Smooth muscle cell (in vitro differentiated cells): Measurements from ENCODE around the gene LACRT. TPM values are rescaled to one million over a fixed set of nuclear protein-coding genes. Genes with fewer than 3 reads are reported as not detected.

ENCODE experiments used
- DNase-seq: peaks from one replicate; lab custom pipeline; 2025; ENCODE audit not compliant: unreplicated experiment; lab: John Stamatoyannopoulos, UW
- H2AFZ ChIP-seq: fragments of 200-600 bp; sonication (generic); 2 replicates; pipeline ENCODE4 v1.6.0; 2016; ENCODE audit warnings: antibody characterized with exemption, low read depth, mild to moderate bottlenecking
- H3F3A ChIP-seq: fragments of 200-600 bp; sonication (generic); 2 replicates; pipeline ENCODE4 v1.6.0; 2017; ENCODE audit warnings: antibody characterized with exemption, low read depth
- H3K27ac ChIP-seq: fragments of 200-600 bp; sonication (generic); 2 replicates; pipeline ENCODE4 v1.5.1; 2016; ENCODE audit warnings: low read depth, mild to moderate bottlenecking
- H3K27me3 ChIP-seq: fragments of 200-600 bp; sonication (generic); 2 replicates; pipeline ENCODE4 v1.6.1; 2016; ENCODE audit warnings: low read depth, mild to moderate bottlenecking
- H3K36me3 ChIP-seq: fragments of 200-600 bp; sonication (generic); 2 replicates; pipeline ENCODE4 v1.5.1; 2016; ENCODE audit warnings: low read depth
- H3K4me1 ChIP-seq: fragments of 200-600 bp; sonication (generic); 2 replicates; pipeline ENCODE4 v1.5.1; 2016; ENCODE audit warnings: low read depth
- H3K4me2 ChIP-seq: fragments of 200-600 bp; sonication (generic); 2 replicates; pipeline ENCODE4 v1.6.0; 2016; ENCODE audit warnings: mild to moderate bottlenecking
- H3K4me3 ChIP-seq: fragments of 200-600 bp; sonication (generic); 2 replicates; pipeline ENCODE4 v1.5.1; 2016; ENCODE audit warnings: mild to moderate bottlenecking
- H3K79me2 ChIP-seq: fragments of 200-600 bp; sonication (generic); 2 replicates; pipeline ENCODE4 v1.6.0; 2016; ENCODE audit warnings: low read depth, mild to moderate bottlenecking
- H3K9ac ChIP-seq: fragments of 200-600 bp; sonication (generic); 2 replicates; pipeline ENCODE4 v1.6.0; 2016; ENCODE audit warnings: low read depth
- H3K9me3 ChIP-seq: fragments of 200-600 bp; sonication (generic); replicated peaks from 2 replicates; pipeline ENCODE4 v1.5.1; 2016; ENCODE audit warnings: low read depth
- H4K20me1 ChIP-seq: fragments of 200-600 bp; sonication (generic); 2 replicates; pipeline ENCODE4 v1.6.0; 2016; ENCODE audit warnings: low read depth
- WGBS: methylation state at CpG from one replicate; pipeline ENCODE4 v1.1.7; 2016; ENCODE audit warnings: low lambda C conversion rate; 5-methylcytosine and 5-hydroxymethylcytosine counted together
- polyA plus RNA-seq: library from polyadenylated mRNA; unstranded; fragments of >200 nt; fragmentation: Nextera tagmentation; extraction: Ambion mirVana; gene quantifications from 2 replicates; pipeline ENCODE4 v1.2.1, GENCODE V29; 2016
- total RNA-seq: library from RNA; depleted of rRNA; stranded (reverse); fragments of >200 nt; gene quantifications from 2 replicates; pipeline ENCODE4 v1.2.3, GENCODE V29; 2014
- TF ChIP-seq, protein P1 (sequence below): fragments of 200-600 bp; sonication (generic); IDR thresholded peaks from 2 replicates; pipeline ENCODE4 v1.5.1; 2017; ENCODE audit warnings: borderline replicate concordance, mild to moderate bottlenecking, antibody characterized with exemption; ENCODE audit not compliant: insufficient read depth, poor library complexity, severe bottlenecking

LACRT gene
- total and polyA plus RNA-seq, 2 experiments from 2014 or later, result not detected

DNA sequence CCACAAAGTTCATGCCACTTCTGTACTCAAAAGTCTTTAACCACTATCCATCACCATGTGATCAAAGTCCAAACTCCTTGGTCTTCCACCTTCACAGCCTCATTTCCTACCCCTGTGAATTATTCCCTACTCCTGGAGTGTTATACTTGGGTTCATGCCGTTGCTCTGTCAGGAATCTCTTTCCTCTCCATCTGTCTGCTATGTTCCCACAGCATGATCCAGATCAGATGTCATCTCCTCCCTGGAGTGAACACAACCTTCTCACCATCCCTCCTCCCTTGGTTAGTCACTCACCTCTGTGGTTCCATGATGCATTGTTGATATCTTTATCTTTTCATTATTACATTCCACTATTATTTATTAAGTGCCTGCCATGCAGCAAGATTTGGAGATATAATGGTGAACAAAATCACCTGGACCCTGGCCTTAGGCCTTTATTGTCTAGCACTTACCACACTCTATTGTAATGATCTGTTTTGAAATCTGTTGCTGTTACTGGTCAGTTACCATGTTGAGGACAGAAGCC is 22.4 kb downstream of the LACRT start:
- H3K4me1 ChIP-seq, result no peaks in the 10 kb centered on the region
- TF ChIP-seq, protein P1, sequence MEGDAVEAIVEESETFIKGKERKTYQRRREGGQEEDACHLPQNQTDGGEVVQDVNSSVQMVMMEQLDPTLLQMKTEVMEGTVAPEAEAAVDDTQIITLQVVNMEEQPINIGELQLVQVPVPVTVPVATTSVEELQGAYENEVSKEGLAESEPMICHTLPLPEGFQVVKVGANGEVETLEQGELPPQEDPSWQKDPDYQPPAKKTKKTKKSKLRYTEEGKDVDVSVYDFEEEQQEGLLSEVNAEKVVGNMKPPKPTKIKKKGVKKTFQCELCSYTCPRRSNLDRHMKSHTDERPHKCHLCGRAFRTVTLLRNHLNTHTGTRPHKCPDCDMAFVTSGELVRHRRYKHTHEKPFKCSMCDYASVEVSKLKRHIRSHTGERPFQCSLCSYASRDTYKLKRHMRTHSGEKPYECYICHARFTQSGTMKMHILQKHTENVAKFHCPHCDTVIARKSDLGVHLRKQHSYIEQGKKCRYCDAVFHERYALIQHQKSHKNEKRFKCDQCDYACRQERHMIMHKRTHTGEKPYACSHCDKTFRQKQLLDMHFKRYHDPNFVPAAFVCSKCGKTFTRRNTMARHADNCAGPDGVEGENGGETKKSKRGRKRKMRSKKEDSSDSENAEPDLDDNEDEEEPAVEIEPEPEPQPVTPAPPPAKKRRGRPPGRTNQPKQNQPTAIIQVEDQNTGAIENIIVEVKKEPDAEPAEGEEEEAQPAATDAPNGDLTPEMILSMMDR, result no peak

DNA sequence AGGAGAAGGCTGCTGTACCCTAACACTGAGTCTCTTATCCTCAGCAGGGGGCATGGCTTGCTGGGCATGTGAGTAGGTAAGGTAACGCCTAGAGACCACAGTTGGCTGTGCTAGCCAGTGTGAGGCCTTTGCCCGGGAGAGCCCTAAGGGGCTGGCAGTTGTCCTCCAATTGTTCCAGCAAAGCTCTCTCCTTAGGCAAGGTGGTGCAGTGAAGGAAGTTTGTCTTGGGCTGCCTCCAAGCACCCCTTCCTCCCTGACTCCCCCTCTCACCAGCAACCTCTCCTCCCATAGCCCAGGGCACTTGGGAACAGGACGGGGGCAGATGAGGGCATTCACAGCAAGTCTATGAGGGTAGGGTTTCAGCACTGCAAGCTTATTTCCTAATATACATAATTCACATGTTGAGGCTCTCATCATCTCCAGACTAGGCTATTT is 23.0 kb downstream of the LACRT start:
- no peak overlapping the region for H3K4me2 ChIP-seq
- no peaks in the 10 kb centered on the region for H3K9me3 ChIP-seq
- no peaks in the 10 kb centered on the region for H3K79me2 ChIP-seq
- no peak overlapping the region for H3K4me3 ChIP-seq
- H3K27ac ChIP-seq, result no peak overlapping the region
- no peak for DNase-seq
- no peak overlapping the region for H2AFZ ChIP-seq
- 85% methylated on average over 3 of the region's 3 CpGs for WGBS
- H4K20me1 ChIP-seq, result no peaks in the 10 kb centered on the region
- H3K9ac ChIP-seq, result no peak overlapping the region
- no peaks in the 10 kb centered on the region for H3K36me3 ChIP-seq
- no peaks in the 10 kb centered on the region for H3F3A ChIP-seq
- H3K4me1 ChIP-seq, result no peaks in the 10 kb centered on the region
- TF ChIP-seq, protein P1, result no peak
- H3K27me3 ChIP-seq, result peaks cover 34% of the 10 kb centered on the region

More for the DNA sequence above, 22.4 kb downstream of the LACRT start:
- Histone ChIP-seq H3K9me3 (no peaks in the 10 kb centered on the region), H3K36me3 (no peaks in the 10 kb centered on the region), H3K4me2 (no peak overlapping the region), H3K79me2 (no peaks in the 10 kb centered on the region), H3K9ac (no peak overlapping the region), H3K27ac (no peak overlapping the region), H2AFZ (no peak overlapping the region), H3F3A (no peaks in the 10 kb centered on the region), H4K20me1 (no peaks in the 10 kb centered on the region), H3K27me3 (peaks cover 34% of the 10 kb centered on the region), H3K4me3 (no peak overlapping the region)
- no peak for DNase-seq
- 83% methylated on average over 1 of the region's 1 CpG for WGBS

DNA sequence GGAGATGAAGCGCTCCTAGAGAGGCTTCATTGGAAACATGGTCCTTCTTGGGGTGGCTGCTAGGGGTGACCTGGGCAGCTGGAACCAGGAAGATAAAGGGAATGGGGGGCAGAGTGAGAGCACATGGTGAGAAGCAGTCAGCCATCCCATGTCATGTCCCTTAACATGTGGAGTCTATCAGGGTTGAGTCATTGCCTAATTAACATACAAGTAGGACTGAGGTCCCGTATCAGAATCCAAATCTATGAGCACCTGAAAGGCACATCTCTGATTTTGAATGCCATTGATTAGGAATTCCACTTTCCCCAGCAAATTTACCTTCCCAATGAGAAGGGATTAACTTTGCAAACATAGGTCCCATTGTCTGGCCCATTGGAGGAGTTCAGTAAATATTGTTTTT is 25.9 kb downstream of the LACRT start:
- Histone ChIP-seq H3K27ac (no peak overlapping the region), H3K27me3 (peaks cover 6% of the 10 kb centered on the region), H3F3A (no peaks in the 10 kb centered on the region), H3K9ac (no peak overlapping the region), H3K36me3 (no peaks in the 10 kb centered on the region), H3K9me3 (no peaks in the 10 kb centered on the region), H4K20me1 (no peaks in the 10 kb centered on the region), H3K4me3 (no peak overlapping the region), H3K4me1 (no peaks in the 10 kb centered on the region), H2AFZ (no peak overlapping the region), H3K79me2 (no peaks in the 10 kb centered on the region), H3K4me2 (no peak overlapping the region)
- DNase-seq, result no peak
- 94% methylated on average over 2 of the region's 2 CpGs for WGBS
- TF ChIP-seq, protein P1, result no peak

DNA sequence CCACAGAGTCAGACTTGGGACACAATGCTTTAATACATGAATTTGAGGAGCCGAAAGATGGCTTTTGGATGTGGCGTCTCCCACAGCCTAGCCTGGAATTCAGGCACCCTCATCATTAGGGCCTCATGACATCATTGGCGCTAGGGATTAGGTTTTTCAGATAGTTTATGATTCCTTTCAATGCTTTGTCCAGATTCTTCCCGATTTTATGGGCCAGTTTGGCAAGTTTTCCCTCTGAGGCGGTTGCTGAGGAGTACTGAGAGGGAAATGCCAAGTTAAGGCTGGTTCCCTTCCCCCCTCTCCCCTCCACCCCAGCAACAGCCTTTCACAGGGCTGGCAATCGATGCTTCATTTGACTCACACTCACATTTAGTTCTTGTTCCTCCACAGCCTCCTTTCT is 26.5 kb downstream of the LACRT start:
- Histone ChIP-seq H2AFZ (no peak overlapping the region), H3K9ac (no peak overlapping the region), H3K36me3 (no peaks in the 10 kb centered on the region), H4K20me1 (no peaks in the 10 kb centered on the region), H3K4me3 (no peak overlapping the region), H3K27ac (no peak overlapping the region), H3K9me3 (no peaks in the 10 kb centered on the region), H3K4me2 (no peak overlapping the region), H3F3A (no peaks in the 10 kb centered on the region), H3K79me2 (no peaks in the 10 kb centered on the region), H3K4me1 (no peaks in the 10 kb centered on the region), H3K27me3 (peaks cover 6% of the 10 kb centered on the region)
- TF ChIP-seq, protein P1, result no peak
- no peak for DNase-seq
- 75% methylated on average over 6 of the region's 6 CpGs for WGBS
